Upper lobe of right lung (tissue), 1 donor: Measurements from ENCODE around the gene SPTAN1. TPM values are rescaled to one million over a fixed set of nuclear protein-coding genes. Genes with fewer than 3 reads are reported as not detected.

Source experiments
- ATAC-seq: fragments of 200-7000 bp; cut with Tn5 transposase; one replicate; pipeline ENCODE4 v1.9.1; 2020; ENCODE audit warnings: mild to moderate bottlenecking, moderate library complexity
- DNase-seq: peaks from one replicate; pipeline ENCODE4 v3.0.0-alpha.2; 2020
- H3K27ac ChIP-seq: fragments of 200-600 bp; one replicate; pipeline ENCODE4 v1.8.0; 2022
- H3K27me3 ChIP-seq: fragments of 200-600 bp; one replicate; pipeline ENCODE4 v1.8.0; 2022; ENCODE audit warnings: mild to moderate bottlenecking
- H3K36me3 ChIP-seq: fragments of 200-600 bp; one replicate; pipeline ENCODE4 v1.8.0; 2022
- H3K4me1 ChIP-seq: fragments of 200-600 bp; one replicate; pipeline ENCODE4 v1.8.0; 2022
- H3K4me3 ChIP-seq: fragments of 200-600 bp; one replicate; pipeline ENCODE4 v1.8.0; 2022; ENCODE audit warnings: mild to moderate bottlenecking
- H3K9me3 ChIP-seq: fragments of 200-600 bp; one replicate; pipeline ENCODE4 v1.8.0; 2022
- intact Hi-C: fragments of 100-400 bp; cut with DNase I; formaldehyde crosslinking; loops from one replicate; pipeline ENCODE4 v1.11.0; 2022
- total RNA-seq: library from RNA; stranded (reverse); fragmentation: NEBNext Ultra II Directional; extraction: Animal tissue kit (Norgen Biotek cat#: 25700); gene quantifications from one replicate; pipeline ENCODE4 v1.2.1, GENCODE V29; 2021
- TF ChIP-seq, protein P1 (sequence below): fragments of 200-600 bp; IDR thresholded peaks from one replicate; pipeline ENCODE4 v1.8.0; 2022; ENCODE audit warnings: antibody characterized with exemption
- donor health status: DM: no; HTN: yes; CAD: no; lungs with severe emphysema.

SPTAN1 gene
- total RNA-seq, 1 donor from 2014 or later: 358 TPM

DNA sequence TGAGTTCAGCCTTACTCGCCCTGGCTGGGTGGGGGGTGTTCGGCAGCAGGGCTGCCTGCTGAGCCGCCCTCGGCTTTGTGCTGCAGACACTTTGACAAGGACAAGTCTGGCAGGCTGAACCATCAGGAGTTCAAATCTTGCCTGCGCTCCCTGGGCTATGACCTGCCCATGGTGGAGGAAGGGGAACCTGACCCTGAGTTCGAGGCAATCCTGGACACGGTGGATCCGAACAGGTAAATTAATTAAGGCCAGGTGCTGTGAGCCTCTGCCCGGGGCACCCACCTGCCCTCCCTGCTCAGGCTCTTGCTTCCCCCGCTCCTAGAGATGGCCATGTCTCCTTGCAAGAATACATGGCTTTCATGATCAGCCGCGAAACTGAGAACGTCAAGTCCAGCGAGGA lies 80.1 kb downstream of the SPTAN1 start:
- Histone ChIP-seq H3K27ac (no peak overlapping the region), H3K4me1 (peaks cover 30% of the 10 kb centered on the region)
- intact Hi-C loops: no loop called here

DNA sequence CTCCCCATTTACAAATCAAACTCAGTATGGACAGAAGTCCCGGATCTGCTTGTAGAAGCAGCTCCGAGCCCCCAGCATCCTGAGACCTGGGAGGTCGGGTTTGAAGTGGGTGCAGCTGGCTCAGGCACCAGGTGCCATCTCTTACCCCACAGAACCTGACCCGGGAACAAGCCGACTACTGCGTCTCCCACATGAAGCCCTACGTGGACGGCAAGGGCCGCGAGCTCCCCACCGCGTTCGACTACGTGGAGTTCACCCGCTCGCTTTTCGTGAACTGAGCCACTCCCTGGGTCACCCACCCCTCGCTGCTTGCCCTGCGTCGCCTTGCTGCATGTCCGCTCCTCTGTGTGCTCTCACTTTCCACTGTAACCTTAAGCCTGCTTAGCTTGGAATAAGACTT lies 80.7 kb downstream of the SPTAN1 start:
- no peak for ATAC-seq
- TF ChIP-seq, protein P1, sequence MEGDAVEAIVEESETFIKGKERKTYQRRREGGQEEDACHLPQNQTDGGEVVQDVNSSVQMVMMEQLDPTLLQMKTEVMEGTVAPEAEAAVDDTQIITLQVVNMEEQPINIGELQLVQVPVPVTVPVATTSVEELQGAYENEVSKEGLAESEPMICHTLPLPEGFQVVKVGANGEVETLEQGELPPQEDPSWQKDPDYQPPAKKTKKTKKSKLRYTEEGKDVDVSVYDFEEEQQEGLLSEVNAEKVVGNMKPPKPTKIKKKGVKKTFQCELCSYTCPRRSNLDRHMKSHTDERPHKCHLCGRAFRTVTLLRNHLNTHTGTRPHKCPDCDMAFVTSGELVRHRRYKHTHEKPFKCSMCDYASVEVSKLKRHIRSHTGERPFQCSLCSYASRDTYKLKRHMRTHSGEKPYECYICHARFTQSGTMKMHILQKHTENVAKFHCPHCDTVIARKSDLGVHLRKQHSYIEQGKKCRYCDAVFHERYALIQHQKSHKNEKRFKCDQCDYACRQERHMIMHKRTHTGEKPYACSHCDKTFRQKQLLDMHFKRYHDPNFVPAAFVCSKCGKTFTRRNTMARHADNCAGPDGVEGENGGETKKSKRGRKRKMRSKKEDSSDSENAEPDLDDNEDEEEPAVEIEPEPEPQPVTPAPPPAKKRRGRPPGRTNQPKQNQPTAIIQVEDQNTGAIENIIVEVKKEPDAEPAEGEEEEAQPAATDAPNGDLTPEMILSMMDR: no peak
- H3K4me3 ChIP-seq: no peak overlapping the region
- intact Hi-C loops: no loop called here
- peaks cover 28% of the 10 kb centered on the region for H3K4me1 ChIP-seq
- DNase-seq: no peak
- H3K27ac ChIP-seq: no peak overlapping the region
- H3K9me3 ChIP-seq: no peaks in the 10 kb centered on the region
- H3K27me3 ChIP-seq: no peaks in the 10 kb centered on the region
- H3K36me3 ChIP-seq: peaks cover 65% of the 10 kb centered on the region

More for the DNA sequence above, 80.1 kb downstream of the SPTAN1 start:
- Histone ChIP-seq H3K36me3 (peaks cover 71% of the 10 kb centered on the region), H3K4me3 (no peak overlapping the region), H3K9me3 (no peaks in the 10 kb centered on the region), H3K27me3 (no peaks in the 10 kb centered on the region)
- DNase-seq (no peak), ATAC-seq (no peak)
- TF ChIP-seq, protein P1: no peak

GRCh38 chr9:128633601-128634000 lies 81.2 kb downstream of the SPTAN1 start:
- Histone ChIP-seq H3K36me3 (peaks cover 60% of the 10 kb centered on the region), H3K27ac (no peak overlapping the region), H3K27me3 (no peaks in the 10 kb centered on the region), H3K4me3 (no peak overlapping the region), H3K9me3 (no peaks in the 10 kb centered on the region), H3K4me1 (peaks cover 23% of the 10 kb centered on the region)
- intact Hi-C loops: no loop called here
- no peak for ATAC-seq
- TF ChIP-seq, protein P1: no peak
- DNase-seq: no peak

GRCh38 chr9:128634111-128634510 lies 81.7 kb downstream of the SPTAN1 start:
- Histone ChIP-seq H3K27me3 (no peaks in the 10 kb centered on the region), H3K9me3 (no peaks in the 10 kb centered on the region), H3K4me1 (peaks cover 21% of the 10 kb centered on the region), H3K36me3 (peaks cover 55% of the 10 kb centered on the region), H3K4me3 (peak overlapping the region; percentile 28), H3K27ac (peak overlapping the region; percentile 71)
- TF ChIP-seq, protein P1: no peak
- intact Hi-C loops: no loop called here
- DNase-seq: no peak
- ATAC-seq: no peak

- Histone ChIP-seq H3K36me3 (peaks cover 48% of the 10 kb centered on the region), H3K27ac (peak overlapping the region; percentile 71), H3K9me3 (no peaks in the 10 kb centered on the region), H3K4me1 (peaks cover 21% of the 10 kb centered on the region), H3K4me3 (peak overlapping the region; percentile 28), H3K27me3 (no peaks in the 10 kb centered on the region)
- ATAC-seq: peak; percentile 0
- intact Hi-C loops: no loop called here
- TF ChIP-seq, protein P1: no peak
- peak; percentile 72 for DNase-seq
Observed at GRCh38 chr9:128634651-128635262, 82.4 kb downstream of the SPTAN1 start.
